ENCODE measurements around the gene B3GNT9. TPM values are rescaled to one million over a fixed set of nuclear protein-coding genes. Genes with fewer than 3 reads are reported as not detected.

The B3GNT9 gene
- total and polyA plus RNA-seq, 8 donors = 16.2 to 29.4 (median 19.9) TPM

- Histone ChIP-seq H3K27ac (no peak overlapping the region), H3K4me3 (no peak overlapping the region), H3K36me3 (no peaks in the 10 kb centered on the region), H3K9me3 (no peaks in the 10 kb centered on the region), H3K4me1 (peaks cover 39 to 66% of the 10 kb centered on the region in 2 donors), H3K27me3 (peaks cover 25 to 92% of the 10 kb centered on the region in 2 donors)
- ATAC-seq = no peak
- TF ChIP-seq, protein P1, sequence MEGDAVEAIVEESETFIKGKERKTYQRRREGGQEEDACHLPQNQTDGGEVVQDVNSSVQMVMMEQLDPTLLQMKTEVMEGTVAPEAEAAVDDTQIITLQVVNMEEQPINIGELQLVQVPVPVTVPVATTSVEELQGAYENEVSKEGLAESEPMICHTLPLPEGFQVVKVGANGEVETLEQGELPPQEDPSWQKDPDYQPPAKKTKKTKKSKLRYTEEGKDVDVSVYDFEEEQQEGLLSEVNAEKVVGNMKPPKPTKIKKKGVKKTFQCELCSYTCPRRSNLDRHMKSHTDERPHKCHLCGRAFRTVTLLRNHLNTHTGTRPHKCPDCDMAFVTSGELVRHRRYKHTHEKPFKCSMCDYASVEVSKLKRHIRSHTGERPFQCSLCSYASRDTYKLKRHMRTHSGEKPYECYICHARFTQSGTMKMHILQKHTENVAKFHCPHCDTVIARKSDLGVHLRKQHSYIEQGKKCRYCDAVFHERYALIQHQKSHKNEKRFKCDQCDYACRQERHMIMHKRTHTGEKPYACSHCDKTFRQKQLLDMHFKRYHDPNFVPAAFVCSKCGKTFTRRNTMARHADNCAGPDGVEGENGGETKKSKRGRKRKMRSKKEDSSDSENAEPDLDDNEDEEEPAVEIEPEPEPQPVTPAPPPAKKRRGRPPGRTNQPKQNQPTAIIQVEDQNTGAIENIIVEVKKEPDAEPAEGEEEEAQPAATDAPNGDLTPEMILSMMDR (IDR thresholded peaks at IDR 0.05) = no peak
- intact Hi-C loops (cut with DNase I) = no loop called here
- peak in 1 of 4 donors; percentile 61 for DNase-seq
Observed at GRCh38 chr16:67167588-67167987, 16.8 kb upstream of the B3GNT9 start.

DNA sequence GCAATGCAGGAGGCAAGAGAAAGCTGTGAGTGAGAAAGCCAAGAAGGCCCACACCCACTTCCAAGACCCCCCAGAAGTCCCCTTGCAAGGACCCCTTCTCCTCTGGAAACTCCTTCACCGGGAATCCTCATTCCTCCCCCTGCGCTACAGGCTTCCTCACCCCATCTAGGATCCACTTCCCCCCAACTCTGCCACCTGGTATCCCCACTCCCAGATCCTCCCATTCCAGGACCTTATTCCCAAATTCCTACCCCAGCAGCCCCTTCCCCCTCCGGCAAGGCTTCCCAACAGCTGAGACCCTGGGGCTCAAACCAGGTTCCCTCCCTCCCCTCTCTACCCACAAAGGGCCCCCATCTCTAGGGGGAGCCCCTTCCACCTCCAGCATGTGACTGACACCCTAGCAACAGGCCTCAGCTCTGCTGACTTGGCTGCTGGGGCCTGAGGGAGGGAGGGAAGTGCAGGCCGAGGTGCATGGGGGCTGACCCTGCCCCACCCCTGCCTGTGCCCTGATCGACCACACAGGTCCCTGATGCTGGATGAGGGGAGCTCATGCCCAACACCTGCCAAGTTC, 15.9 kb upstream of the B3GNT9 start:
- Histone ChIP-seq H3K27me3 (peaks cover 25 to 100% of the 10 kb centered on the region in 2 donors), H3K27ac (no peak overlapping the region), H3K36me3 (no peaks in the 10 kb centered on the region), H3K4me3 (no peak overlapping the region), H3K4me1 (peaks cover 45 to 69% of the 10 kb centered on the region in 2 donors), H3K9me3 (no peaks in the 10 kb centered on the region)
- ATAC-seq (no peak), DNase-seq (no peak)
- TF ChIP-seq, protein P1 (IDR thresholded peaks at IDR 0.05) = no peak
- intact Hi-C loops (cut with DNase I) = no loop called here

- no peaks in the 10 kb centered on the region for H3K9me3 ChIP-seq
- no peak overlapping the region for H3K4me3 ChIP-seq
- H3K36me3 ChIP-seq = no peaks in the 10 kb centered on the region
- ATAC-seq (no peak), DNase-seq (no peak)
- TF ChIP-seq, protein P1 (IDR thresholded peaks at IDR 0.05) = no peak
- no peak overlapping the region for H3K27ac ChIP-seq
- peaks cover 25 to 100% of the 10 kb centered on the region in 2 donors for H3K27me3 ChIP-seq
- intact Hi-C loops (cut with DNase I) = no loop called here
- peaks cover 49 to 69% of the 10 kb centered on the region in 2 donors for H3K4me1 ChIP-seq
Observed at GRCh38 chr16:67166110-67166547, 15.3 kb upstream of the B3GNT9 start.

DNA sequence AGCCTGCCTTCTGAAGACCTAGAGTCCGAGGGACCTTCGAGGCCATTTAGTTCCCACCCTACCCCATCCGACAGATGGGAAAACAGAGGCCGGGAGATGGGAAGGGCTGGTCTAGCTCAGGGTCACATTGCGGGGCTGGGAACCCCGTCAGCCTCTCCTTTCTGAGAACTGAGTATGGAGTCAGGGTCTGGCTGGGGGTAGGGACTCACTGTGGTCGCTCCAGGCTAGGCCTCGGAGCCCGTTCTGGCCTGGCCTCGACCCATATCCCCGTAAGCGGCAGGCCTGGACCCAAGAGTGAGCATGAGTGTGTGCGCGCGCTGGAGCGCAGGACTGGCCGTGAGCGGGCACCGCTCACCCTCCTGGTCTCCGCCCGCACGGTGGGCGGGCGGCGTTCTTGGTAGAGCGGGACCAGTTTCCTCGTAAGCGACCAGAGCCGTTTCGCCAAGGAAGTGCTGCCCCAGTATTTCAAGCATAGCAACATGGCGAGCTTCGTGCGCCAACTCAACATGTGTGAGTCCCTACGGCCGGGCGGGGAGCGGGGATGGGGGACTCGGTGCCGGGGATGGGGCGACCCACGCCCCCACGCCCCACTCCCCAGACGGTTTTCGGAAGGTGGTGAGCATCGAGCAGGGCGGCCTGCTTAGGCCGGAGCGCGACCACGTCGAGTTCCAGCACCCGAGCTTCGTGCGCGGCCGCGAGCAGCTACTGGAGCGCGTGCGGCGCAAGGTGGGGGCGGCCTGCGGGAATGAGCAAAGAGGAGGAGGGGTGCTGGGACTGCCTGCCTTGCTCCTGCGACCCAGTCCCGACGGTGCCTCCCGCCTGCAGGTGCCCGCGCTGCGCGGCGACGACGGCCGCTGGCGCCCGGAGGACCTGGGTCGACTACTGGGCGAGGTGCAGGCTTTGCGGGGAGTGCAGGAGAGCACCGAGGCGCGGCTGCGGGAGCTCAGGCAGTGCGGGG, 14.6 kb upstream of the B3GNT9 start:
- DNase-seq (no peak), ATAC-seq (no peak)
- H3K4me3 ChIP-seq = peak overlapping the region in 1 of 2 donors; percentile 24
- no peaks in the 10 kb centered on the region for H3K9me3 ChIP-seq
- intact Hi-C loops (cut with DNase I) = no loop called here
- TF ChIP-seq, protein P1 (IDR thresholded peaks at IDR 0.05) = no peak
- no peak overlapping the region for H3K27ac ChIP-seq
- H3K4me1 ChIP-seq = peaks cover 48 to 65% of the 10 kb centered on the region in 2 donors
- H3K27me3 ChIP-seq = peaks cover 25 to 92% of the 10 kb centered on the region in 2 donors
- no peaks in the 10 kb centered on the region for H3K36me3 ChIP-seq

DNA sequence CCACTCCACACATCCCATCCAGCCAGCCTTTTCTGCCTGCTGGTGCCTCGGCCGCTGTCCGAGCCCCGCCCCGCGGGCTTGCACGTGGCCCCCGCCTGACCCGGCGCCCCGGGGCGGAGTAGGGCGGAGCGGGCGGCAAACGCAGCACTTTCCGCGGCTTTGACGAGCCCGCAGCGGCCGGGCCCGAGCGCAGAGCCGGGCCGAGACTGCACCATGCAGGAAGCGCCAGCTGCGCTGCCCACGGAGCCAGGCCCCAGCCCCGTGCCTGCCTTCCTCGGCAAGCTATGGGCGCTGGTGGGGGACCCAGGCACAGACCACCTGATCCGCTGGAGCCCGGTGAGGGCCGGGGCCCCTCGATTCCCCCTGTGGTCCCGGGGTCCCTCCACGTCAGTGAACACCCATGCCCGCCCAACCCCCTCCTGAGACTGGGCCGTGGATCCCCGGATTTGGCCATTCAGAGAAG, 13.8 kb upstream of the B3GNT9 start, which contains the start of gene HSF4:
Gene HSF4 (plus strand): TSS at position 147 of the 463 bp plus-strand sequence. CDS start 67 bp downstream, at position 214.
- TF ChIP-seq, protein P1 (IDR thresholded peaks at IDR 0.05) = no peak
- H3K9me3 ChIP-seq = no peaks in the 10 kb centered on the region
- ATAC-seq (peak; percentile 55), DNase-seq (peak in 1 of 4 donors; percentile 89)
- peak within 1 kb of the TSS; percentile 24 for H3K4me3 ChIP-seq
- H3K36me3 ChIP-seq = no peaks in the 10 kb centered on the region
- H3K27ac ChIP-seq = no peak within 1 kb of the TSS
- peaks cover 25 to 85% of the 10 kb centered on the region in 2 donors for H3K27me3 ChIP-seq
- intact Hi-C loops (cut with DNase I) = no loop called here
- H3K4me1 ChIP-seq = peaks cover 43 to 58% of the 10 kb centered on the region in 2 donors

All from left lung (tissue), 10 donors.